ENCODE measurements around the gene B3GNT5. TPM values are rescaled to one million over a fixed set of nuclear protein-coding genes. Genes with fewer than 3 reads are reported as not detected.
"Not testable (repeated sequence)": the region's sequence is repeated elsewhere in the genome, so short reads cannot be mapped to it uniquely, and the experiment has no call there.

Gene B3GNT5
- total RNA-seq, 1 donor from 2014 or later, result 20.4 TPM

- Histone ChIP-seq H3K36me3 (no peaks in the 10 kb centered on the region), H3K27ac (no peak overlapping the region), H3K4me1 (no peaks in the 10 kb centered on the region), H3K9me3 (no peaks in the 10 kb centered on the region), H3K4me3 (no peak overlapping the region), H3K27me3 (no peaks in the 10 kb centered on the region)
- intact Hi-C loops (cut with DNase I), result no loop called here
- TF ChIP-seq POLR2A (IDR thresholded peaks at IDR 0.05) (no peak), POLR2AphosphoS5 (IDR thresholded peaks at IDR 0.05; ENCODE audit: insufficient read depth in 1 of 2, low read depth in 1 of 2) (no peak)
- TF ChIP-seq, protein P1, sequence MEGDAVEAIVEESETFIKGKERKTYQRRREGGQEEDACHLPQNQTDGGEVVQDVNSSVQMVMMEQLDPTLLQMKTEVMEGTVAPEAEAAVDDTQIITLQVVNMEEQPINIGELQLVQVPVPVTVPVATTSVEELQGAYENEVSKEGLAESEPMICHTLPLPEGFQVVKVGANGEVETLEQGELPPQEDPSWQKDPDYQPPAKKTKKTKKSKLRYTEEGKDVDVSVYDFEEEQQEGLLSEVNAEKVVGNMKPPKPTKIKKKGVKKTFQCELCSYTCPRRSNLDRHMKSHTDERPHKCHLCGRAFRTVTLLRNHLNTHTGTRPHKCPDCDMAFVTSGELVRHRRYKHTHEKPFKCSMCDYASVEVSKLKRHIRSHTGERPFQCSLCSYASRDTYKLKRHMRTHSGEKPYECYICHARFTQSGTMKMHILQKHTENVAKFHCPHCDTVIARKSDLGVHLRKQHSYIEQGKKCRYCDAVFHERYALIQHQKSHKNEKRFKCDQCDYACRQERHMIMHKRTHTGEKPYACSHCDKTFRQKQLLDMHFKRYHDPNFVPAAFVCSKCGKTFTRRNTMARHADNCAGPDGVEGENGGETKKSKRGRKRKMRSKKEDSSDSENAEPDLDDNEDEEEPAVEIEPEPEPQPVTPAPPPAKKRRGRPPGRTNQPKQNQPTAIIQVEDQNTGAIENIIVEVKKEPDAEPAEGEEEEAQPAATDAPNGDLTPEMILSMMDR (IDR thresholded peaks at IDR 0.05), result no peak
- DNase-seq (ENCODE audit: extremely low spot score in 2 of 2), result no peak
Measured at GRCh38 chr3:183222631-183223235, 30.3 kb upstream of the B3GNT5 start.

GRCh38 chr3:183224180-183224970, 28.7 kb upstream of the B3GNT5 start:
- Histone ChIP-seq H3K36me3 (no peaks in the 10 kb centered on the region), H3K27me3 (no peaks in the 10 kb centered on the region), H3K4me1 (no peaks in the 10 kb centered on the region), H3K27ac (no peak overlapping the region), H3K4me3 (no peak overlapping the region), H3K9me3 (no peaks in the 10 kb centered on the region)
- no peak for DNase-seq (ENCODE audit: extremely low spot score in 2 of 2)
- intact Hi-C loops (cut with DNase I), result no loop called here
- TF ChIP-seq, protein P1 (IDR thresholded peaks at IDR 0.05), result no peak
- TF ChIP-seq POLR2AphosphoS5 (IDR thresholded peaks at IDR 0.05; ENCODE audit: insufficient read depth in 1 of 2, low read depth in 1 of 2) (no peak), POLR2A (IDR thresholded peaks at IDR 0.05) (no peak)

- Histone ChIP-seq H3K27ac (no peak overlapping the region), H3K9me3 (no peaks in the 10 kb centered on the region), H3K36me3 (no peaks in the 10 kb centered on the region), H3K4me1 (no peaks in the 10 kb centered on the region), H3K27me3 (no peaks in the 10 kb centered on the region), H3K4me3 (no peak overlapping the region)
- intact Hi-C loops (cut with DNase I), result no loop called here
- TF ChIP-seq POLR2AphosphoS5 (IDR thresholded peaks at IDR 0.05; ENCODE audit: insufficient read depth in 1 of 2, low read depth in 1 of 2) (no peak), POLR2A (IDR thresholded peaks at IDR 0.05) (no peak)
- TF ChIP-seq, protein P1 (IDR thresholded peaks at IDR 0.05), result no peak
- no peak for DNase-seq (ENCODE audit: extremely low spot score in 2 of 2)
Measured at GRCh38 chr3:183226333-183226890, 26.6 kb upstream of the B3GNT5 start.

DNA sequence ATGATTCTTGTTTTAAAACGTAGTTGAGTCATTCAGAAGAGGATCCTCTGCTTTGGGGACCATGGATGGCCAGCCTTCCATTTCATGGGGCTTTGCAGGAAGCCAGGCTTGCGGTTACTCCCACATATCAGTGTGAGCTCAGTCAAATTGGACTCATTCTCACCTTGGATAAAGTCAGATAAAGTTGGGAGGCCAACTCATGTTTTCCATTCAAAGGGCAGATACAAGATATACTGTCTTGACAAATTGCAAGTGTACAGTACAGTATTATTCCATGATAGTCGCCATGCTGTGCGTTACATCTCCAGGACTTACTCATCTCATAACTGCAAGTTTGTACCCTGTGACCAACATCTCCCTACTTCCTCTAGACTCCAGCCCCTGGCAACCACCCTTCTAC, 25.5 kb upstream of the B3GNT5 start:
- TF ChIP-seq, protein P1 (IDR thresholded peaks at IDR 0.05), result no peak
- no peaks in the 10 kb centered on the region for H3K27me3 ChIP-seq
- no peak for DNase-seq (ENCODE audit: extremely low spot score in 2 of 2)
- no peaks in the 10 kb centered on the region for H3K9me3 ChIP-seq
- H3K27ac ChIP-seq, result no peak overlapping the region
- intact Hi-C loops (cut with DNase I), result no loop called here
- H3K4me3 ChIP-seq, result no peak overlapping the region
- no peaks in the 10 kb centered on the region for H3K4me1 ChIP-seq
- no peaks in the 10 kb centered on the region for H3K36me3 ChIP-seq

GRCh38 chr3:183229178-183229577, 23.9 kb upstream of the B3GNT5 start:
- DNase-seq (ENCODE audit: extremely low spot score in 2 of 2), result no peak
- Histone ChIP-seq H3K27ac (no peak overlapping the region), H3K36me3 (no peaks in the 10 kb centered on the region), H3K4me1 (no peaks in the 10 kb centered on the region), H3K27me3 (no peaks in the 10 kb centered on the region), H3K4me3 (no peak overlapping the region), H3K9me3 (no peaks in the 10 kb centered on the region)
- TF ChIP-seq POLR2AphosphoS5 (IDR thresholded peaks at IDR 0.05; ENCODE audit: insufficient read depth in 1 of 2, low read depth in 1 of 2) (no peak), POLR2A (IDR thresholded peaks at IDR 0.05) (no peak)
- TF ChIP-seq, protein P1 (IDR thresholded peaks at IDR 0.05), result no peak
- intact Hi-C loops (cut with DNase I), result no loop called here

DNA sequence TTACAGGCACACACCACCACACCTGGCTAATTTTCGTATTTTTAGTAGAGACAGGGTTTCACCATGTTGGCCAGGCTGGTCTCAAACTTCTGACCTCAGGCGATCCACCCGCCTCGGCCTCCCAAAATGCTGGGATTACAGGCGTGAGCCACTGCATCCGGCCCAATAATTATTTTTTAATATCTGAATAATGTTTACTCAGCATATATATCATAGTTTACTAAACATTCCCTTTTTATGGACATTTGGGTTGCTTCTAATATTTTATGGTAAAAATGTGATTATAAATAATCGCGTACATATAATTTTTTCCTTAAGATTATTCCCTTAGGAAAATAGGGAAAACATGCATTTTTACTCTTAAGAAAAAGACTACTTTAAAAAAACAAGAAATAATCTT, 22.8 kb upstream of the B3GNT5 start:
- H3K4me3 ChIP-seq; H3K4me1 ChIP-seq; H3K36me3 ChIP-seq; H3K27ac ChIP-seq; DNase-seq (ENCODE audit: extremely low spot score in 2 of 2); intact Hi-C loops (cut with DNase I); H3K9me3 ChIP-seq; H3K27me3 ChIP-seq: not testable (repeated sequence)
